ENCODE results near the gene SLC43A1.

DNA sequence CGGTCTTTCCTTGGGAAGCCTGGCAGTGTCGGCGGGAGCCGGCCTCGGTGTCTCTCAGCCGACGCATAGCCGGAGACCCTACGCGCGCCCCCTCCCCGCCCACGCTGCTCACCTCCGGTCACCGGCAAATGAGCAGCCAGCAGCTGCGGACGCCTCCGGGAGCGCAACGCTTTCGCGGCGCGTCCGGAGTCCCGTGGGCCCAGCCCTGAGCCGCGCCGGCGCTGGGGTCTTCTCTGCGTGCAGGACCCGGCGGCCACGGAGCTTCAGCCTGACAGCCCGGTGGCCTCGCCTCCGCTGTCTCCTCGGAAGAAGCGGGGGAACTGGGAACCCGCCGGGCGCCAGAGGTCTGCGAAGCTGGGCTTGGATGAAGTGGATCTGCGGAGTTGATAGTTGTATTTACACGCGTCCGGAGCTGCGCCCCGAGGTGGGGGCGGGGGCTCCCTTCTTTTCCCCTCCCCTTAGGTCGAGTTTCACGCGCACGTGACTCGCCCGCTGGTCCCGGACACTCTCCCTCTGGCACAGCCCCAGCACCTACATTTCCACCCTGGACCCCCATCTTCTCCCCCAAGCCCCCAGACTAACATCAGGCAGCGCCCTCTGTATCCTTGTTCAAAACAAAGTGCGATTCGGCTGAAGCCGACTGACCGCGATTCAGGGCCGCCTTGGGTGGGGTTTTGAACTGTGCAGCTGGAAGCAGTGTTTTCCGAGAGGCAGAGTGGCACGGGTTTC, at the start of gene SLC43A1:
- TF ChIP-seq POLR2A (IDR thresholded peaks at IDR 0.05) (no peak), CTCF (IDR thresholded peaks at IDR 0.05) (no peak)
